ENCODE results near the gene RTL10. TPM values are rescaled to one million over a fixed set of nuclear protein-coding genes. Genes with fewer than 3 reads are reported as not detected.

The RTL10 gene
- total RNA-seq, 1 donor from 2014 or later: 20.5 TPM

- intact Hi-C loops (cut with DNase I): no loop called here
- peaks cover 62% of the 10 kb centered on the region for H3K4me1 ChIP-seq
- no peak for TF ChIP-seq CTCF (IDR thresholded peaks at IDR 0.05)
- H3K4me3 ChIP-seq: no peak overlapping the region
- DNase-seq (no peak), ATAC-seq (no peak)
- no peaks in the 10 kb centered on the region for H3K27me3 ChIP-seq
- H3K9me3 ChIP-seq: no peaks in the 10 kb centered on the region
- peaks cover 11% of the 10 kb centered on the region for H3K36me3 ChIP-seq
- no peak overlapping the region for H3K27ac ChIP-seq
Observed at GRCh38 chr22:19846620-19847344, 7.9 kb downstream of the RTL10 start.

DNA sequence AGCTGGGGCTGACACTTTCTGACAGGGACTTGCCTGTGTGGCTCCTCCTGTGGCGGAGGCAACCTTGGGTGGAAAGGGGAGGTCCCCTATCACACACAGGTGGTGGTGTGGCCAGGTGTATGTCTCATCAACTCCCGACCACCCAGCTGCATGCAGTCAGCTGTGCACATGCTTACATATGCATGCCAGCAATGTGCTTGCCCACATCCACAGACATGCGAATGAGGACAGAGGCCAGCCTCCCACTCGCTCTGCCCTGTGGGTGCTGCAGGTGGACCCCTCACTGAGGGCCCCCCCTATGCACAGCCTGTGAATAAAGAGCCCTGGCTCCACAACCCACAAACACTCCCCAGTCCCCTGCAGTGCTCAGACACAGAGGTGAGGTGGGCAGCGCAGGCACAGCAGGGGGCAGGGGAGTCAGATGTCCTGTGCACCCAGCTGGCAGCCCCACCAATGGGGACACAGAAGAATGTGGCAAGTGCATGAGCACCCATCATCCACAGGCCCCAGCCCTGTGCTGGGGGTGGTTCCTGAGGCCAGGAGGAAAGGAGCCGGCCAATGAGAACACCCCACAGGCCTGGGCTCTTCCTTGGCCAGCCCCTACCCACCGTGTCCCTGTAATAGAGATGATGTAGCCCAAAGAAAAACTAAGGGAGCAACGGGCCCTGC, 9.5 kb downstream of the RTL10 start:
- Histone ChIP-seq H3K36me3 (no peaks in the 10 kb centered on the region), H3K9me3 (no peaks in the 10 kb centered on the region), H3K4me3 (no peak overlapping the region), H3K4me1 (peaks cover 49% of the 10 kb centered on the region), H3K27ac (peak overlapping the region; percentile 76), H3K27me3 (no peaks in the 10 kb centered on the region)
- intact Hi-C loops (cut with DNase I): no loop called here
- ATAC-seq (no peak), DNase-seq (no peak)
- TF ChIP-seq CTCF (IDR thresholded peaks at IDR 0.05): no peak

DNA sequence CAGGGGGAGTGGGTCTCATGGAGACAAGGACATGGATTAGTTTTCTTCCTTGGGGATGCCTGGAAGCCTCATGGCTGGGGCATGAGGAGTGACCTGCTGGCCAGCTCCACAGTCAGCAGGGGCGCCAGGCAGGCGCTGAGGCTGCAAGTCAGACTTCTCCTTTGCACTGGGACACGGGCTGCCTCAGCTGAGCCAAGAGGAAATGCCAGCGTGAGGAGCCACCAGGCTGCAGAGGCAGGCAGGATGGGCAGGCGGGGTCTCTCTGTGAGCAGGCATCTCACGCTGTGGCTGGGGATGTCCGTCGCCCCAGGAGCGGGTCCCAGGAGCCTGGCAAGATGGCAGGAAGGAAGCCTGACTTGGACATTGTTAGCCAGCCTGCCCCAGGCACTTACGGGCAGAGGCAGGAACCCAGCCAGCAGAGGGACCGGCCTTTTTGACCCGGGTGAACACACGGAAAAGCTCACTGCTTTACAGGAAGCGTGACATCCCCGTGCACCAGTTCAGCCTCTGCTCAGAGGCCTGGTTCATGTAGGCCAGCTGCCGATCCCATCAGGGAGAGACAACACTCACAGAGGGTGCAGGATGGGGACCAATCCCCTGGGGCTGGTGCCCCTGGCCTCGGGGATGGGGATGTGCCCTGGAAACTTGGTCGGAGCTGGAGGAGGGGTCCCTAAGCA, 10.2 kb downstream of the RTL10 start:
- H3K4me1 ChIP-seq: peaks cover 47% of the 10 kb centered on the region
- DNase-seq (peak; percentile 82), ATAC-seq (peak; percentile 83)
- H3K9me3 ChIP-seq: no peaks in the 10 kb centered on the region
- no peak overlapping the region for H3K4me3 ChIP-seq
- no peak for TF ChIP-seq CTCF (IDR thresholded peaks at IDR 0.05)
- H3K27me3 ChIP-seq: no peaks in the 10 kb centered on the region
- intact Hi-C loops (cut with DNase I): no loop called here
- peak overlapping the region; percentile 76 for H3K27ac ChIP-seq
- H3K36me3 ChIP-seq: no peaks in the 10 kb centered on the region

GRCh38 chr22:19843857-19844376, 10.8 kb downstream of the RTL10 start:
- ATAC-seq (peak; percentile 2), DNase-seq (no peak)
- intact Hi-C loops (cut with DNase I): no loop called here
- peaks cover 41% of the 10 kb centered on the region for H3K4me1 ChIP-seq
- no peaks in the 10 kb centered on the region for H3K9me3 ChIP-seq
- H3K27ac ChIP-seq: peak overlapping the region; percentile 76
- TF ChIP-seq CTCF (IDR thresholded peaks at IDR 0.05): no peak
- H3K4me3 ChIP-seq: no peak overlapping the region
- H3K27me3 ChIP-seq: no peaks in the 10 kb centered on the region
- no peaks in the 10 kb centered on the region for H3K36me3 ChIP-seq

- no peak for TF ChIP-seq CTCF (IDR thresholded peaks at IDR 0.05)
- Histone ChIP-seq H3K27ac (peak overlapping the region; percentile 76), H3K36me3 (no peaks in the 10 kb centered on the region), H3K27me3 (no peaks in the 10 kb centered on the region), H3K9me3 (no peaks in the 10 kb centered on the region), H3K4me3 (no peak overlapping the region), H3K4me1 (peaks cover 35% of the 10 kb centered on the region)
- peak; percentile 3 for ATAC-seq
- intact Hi-C loops (cut with DNase I): no loop called here
- DNase-seq: no peak
Observed at GRCh38 chr22:19843107-19843856, 11.4 kb downstream of the RTL10 start.

Measured in upper lobe of right lung (tissue), 1 donor.